ENCODE data around the gene DAPL1.

Gene DAPL1

DNA sequence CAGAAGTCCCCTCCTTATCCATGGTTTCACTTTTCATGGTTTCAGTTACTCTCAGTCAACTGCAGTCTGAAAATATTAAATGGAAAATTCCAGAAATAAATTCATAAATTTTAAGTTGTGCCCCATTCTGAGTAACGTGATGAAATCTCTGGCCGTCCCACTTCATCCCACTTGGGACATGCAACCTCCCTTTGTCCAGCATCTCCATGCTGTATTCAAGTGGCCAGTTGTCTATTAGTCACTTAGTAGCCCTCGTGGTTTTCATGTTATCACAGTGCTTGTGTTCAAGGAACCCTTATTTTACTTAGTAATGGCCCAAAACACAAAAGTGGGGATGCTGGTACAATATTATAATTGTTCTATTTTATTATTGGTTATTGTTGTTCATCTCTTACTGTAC, 18.0 kb upstream of the DAPL1 start:
- FAIRE-seq (no peak), DNase-seq (ENCODE audit: insufficient read length, low spot score) (no peak)
- no peak for TF ChIP-seq CTCF (IDR thresholded peaks at IDR 0.05; ENCODE audit: insufficient read depth, missing control alignments)

DNA sequence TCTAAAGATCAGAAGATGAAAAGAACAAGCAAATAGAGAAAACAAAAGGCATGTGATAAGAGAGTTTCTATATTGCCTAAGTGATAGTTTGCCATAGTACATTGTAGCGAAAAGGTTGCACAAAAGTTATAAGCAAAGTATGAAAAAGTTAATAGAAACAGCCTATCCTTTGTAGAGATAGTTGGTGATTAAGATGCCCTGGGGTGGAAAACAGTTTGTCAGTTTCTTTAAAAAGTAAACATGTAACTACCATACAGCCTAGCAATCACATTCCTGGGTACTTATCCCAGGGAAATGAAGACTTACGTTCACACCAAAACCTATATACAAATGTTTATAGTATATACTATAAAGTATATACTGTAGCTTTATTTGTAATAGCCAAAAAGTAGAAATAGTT, 16.9 kb upstream of the DAPL1 start:
- FAIRE-seq (no peak), DNase-seq (ENCODE audit: insufficient read length, low spot score) (no peak)
- TF ChIP-seq CTCF (IDR thresholded peaks at IDR 0.05; ENCODE audit: insufficient read depth, missing control alignments): no peak

DNA sequence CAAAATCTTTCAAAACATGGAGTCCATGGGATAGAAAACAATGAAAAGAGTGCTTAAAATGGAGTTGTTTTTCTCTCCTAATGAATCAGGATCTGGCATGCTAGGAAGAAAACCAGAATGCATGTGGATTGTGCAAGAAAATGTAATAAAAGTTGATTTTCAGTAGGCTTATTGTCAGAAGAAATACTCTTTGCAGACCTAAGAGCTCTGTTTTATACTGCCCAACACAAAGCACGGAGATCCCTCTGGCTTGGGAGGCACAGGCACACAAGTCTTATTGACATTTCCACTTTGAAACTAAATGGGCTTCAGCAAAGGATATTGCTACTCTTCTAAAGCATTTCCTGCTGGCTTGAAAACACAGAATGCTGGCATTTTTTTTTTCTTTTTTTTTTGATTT, 15.5 kb upstream of the DAPL1 start:
- TF ChIP-seq CTCF (IDR thresholded peaks at IDR 0.05; ENCODE audit: insufficient read depth, missing control alignments): no peak
- DNase-seq (ENCODE audit: insufficient read length, low spot score) (no peak), FAIRE-seq (no peak)

GRCh38 chr2:158781353-158781961, 13.7 kb upstream of the DAPL1 start:
- no peak for DNase-seq (ENCODE audit: insufficient read length, low spot score)
- TF ChIP-seq CTCF (IDR thresholded peaks at IDR 0.05; ENCODE audit: insufficient read depth, missing control alignments): no peak
- FAIRE-seq: no peak

DNA sequence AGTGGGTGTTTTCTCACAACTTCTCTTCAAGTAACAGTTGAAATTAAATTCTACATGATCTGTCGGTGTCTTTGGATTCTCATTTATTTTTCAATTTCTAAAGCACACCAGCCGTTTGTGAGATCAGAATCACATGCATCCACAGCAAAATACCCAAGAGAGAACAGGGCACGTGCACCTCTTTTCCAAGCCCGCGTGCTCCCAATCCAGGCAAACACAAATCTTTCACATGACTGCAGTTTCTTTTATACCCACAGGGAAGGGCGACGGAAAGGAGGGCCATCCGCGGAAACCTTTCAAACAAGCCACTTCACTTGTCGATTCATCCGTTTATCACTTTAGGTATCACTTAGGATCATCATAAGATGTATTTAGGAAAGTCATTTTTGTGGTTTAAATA, 13.0 kb upstream of the DAPL1 start:
- DNase-seq (ENCODE audit: insufficient read length, low spot score): no peak
- no peak for FAIRE-seq
- no peak for TF ChIP-seq CTCF (IDR thresholded peaks at IDR 0.05; ENCODE audit: insufficient read depth, missing control alignments)

DNA sequence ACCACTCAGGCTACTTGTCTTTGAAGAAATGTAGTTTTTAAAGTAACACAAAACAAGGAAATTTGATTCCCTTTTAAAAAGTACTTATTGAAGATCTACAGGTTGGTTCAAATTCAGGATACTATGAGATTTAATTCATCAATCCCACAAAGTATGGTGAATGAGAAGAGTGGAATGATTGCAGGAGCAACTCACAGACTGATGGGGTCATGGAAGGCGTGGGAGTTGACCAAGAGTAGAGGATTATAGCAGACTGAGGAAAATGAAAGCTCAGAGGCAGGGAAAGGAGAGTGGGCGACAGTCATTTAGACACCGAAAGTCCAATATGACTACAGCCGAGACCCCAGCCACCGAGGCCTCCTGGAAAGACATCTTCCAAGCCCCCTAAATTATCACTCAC, 12.5 kb upstream of the DAPL1 start:
- no peak for FAIRE-seq
- DNase-seq (ENCODE audit: insufficient read length, low spot score): no peak
- no peak for TF ChIP-seq CTCF (IDR thresholded peaks at IDR 0.05; ENCODE audit: insufficient read depth, missing control alignments)

DNA sequence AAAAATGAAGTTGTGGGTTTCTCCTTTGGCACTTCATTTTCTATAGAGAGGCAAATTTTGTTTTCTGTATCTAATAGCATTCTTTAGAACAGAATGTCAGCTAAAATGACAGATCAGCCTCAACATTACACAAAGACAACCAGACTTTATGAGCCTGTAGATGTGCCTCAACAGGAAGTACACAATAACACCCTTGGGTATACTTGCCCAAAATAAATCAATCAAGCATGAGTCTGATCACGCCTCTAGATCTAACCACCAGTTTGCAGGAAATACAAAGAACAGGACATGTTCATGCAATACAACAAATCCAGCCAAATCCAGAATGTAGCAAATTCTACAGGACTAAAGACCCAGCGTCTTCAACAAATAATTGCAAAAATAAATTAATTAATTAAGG, 11.2 kb upstream of the DAPL1 start:
- FAIRE-seq (no peak), DNase-seq (ENCODE audit: insufficient read length, low spot score) (no peak)
- no peak for TF ChIP-seq CTCF (IDR thresholded peaks at IDR 0.05; ENCODE audit: insufficient read depth, missing control alignments)
